Tibial nerve (tissue), 4 donors: ENCODE data around the gene PORCN. TPM values are rescaled to one million over a fixed set of nuclear protein-coding genes. Genes with fewer than 3 reads are reported as not detected.
"Not testable (repeated sequence)": the region's sequence is repeated elsewhere in the genome, so short reads cannot be mapped to it uniquely, and the experiment has no call there.

ENCODE experiments used
- DNase-seq, 2 donors: peaks; one replicate each; pipeline ENCODE4 v3.0.0-alpha.2; 2019; ENCODE audit warnings: low spot score in 2 of 2
- H3K27ac ChIP-seq, 4 donors: fragments of 200-600 bp; sonication (generic) in 3 of 4; one replicate each; pipeline ENCODE4 v1.5.1; 2017 to 2019; ENCODE audit warnings: mild to moderate bottlenecking in 1 of 4
- H3K27me3 ChIP-seq, 2 donors: fragments of 200-600 bp; sonication (generic) in 1 of 2; one replicate each; pipeline versions ENCODE4 v1.5.1 to v1.6.0; 2017 to 2019
- H3K36me3 ChIP-seq, 3 donors: fragments of 200-600 bp; sonication (generic); one replicate each; pipeline ENCODE4 v1.5.1; 2018 to 2019
- H3K4me1 ChIP-seq, 4 donors: fragments of 200-600 bp; sonication (generic) in 3 of 4; one replicate each; pipeline ENCODE4 v1.5.1; 2017 to 2019
- H3K4me3 ChIP-seq, 4 donors: fragments of 200-600 bp; sonication (generic) in 3 of 4; one replicate each; pipeline ENCODE4 v1.5.1; 2017 to 2019; ENCODE audit warnings: mild to moderate bottlenecking in 1 of 4, moderate library complexity in 1 of 4
- H3K9me3 ChIP-seq, 4 donors: fragments of 200-600 bp; sonication (generic) in 3 of 4; one replicate each; pipeline ENCODE4 v1.5.1; 2017 to 2019
- EP300 ChIP-seq, 2 donors: sonication (generic); formaldehyde crosslinking; IDR thresholded peaks; one replicate each; pipeline ENCODE4 v1.6.1; 2017; ENCODE audit warnings: antibody characterized with exemption in 2 of 2, mild to moderate bottlenecking in 1 of 2
- POLR2A ChIP-seq, 2 donors: fragments of 450-650 bp; IDR thresholded peaks; one replicate each; pipeline ENCODE4 v1.6.1; 2017; ENCODE audit warnings: antibody characterized with exemption in 2 of 2, mild to moderate bottlenecking in 2 of 2, moderate library complexity in 2 of 2
- WGBS, 2 donors: methylation state at CpG; one replicate each; pipeline ENCODE4 v1.1.5; 2018; 5-methylcytosine and 5-hydroxymethylcytosine counted together
- total RNA-seq, 4 donors: library from RNA; depleted of rRNA; stranded (reverse); fragments of >200 nt; gene quantifications; one replicate each; pipeline ENCODE4 v1.1.0, GENCODE V29; 2016
- TF ChIP-seq, protein P1 (sequence below), 5 experiments: fragments of 200-600 bp in 3 of 5; fragments of 450-650 bp in 2 of 5; sonication (generic) in 3 of 5; IDR thresholded peaks; one replicate each; pipeline ENCODE4 v1.5.1; 2016 to 2019; ENCODE audit warnings: antibody characterized with exemption in 5 of 5, mild to moderate bottlenecking in 3 of 5, moderate library complexity in 2 of 5

PORCN gene
- total RNA-seq, 4 donors from 2014 or later, result 8.8 to 19.8 (median 16.1) TPM

DNA sequence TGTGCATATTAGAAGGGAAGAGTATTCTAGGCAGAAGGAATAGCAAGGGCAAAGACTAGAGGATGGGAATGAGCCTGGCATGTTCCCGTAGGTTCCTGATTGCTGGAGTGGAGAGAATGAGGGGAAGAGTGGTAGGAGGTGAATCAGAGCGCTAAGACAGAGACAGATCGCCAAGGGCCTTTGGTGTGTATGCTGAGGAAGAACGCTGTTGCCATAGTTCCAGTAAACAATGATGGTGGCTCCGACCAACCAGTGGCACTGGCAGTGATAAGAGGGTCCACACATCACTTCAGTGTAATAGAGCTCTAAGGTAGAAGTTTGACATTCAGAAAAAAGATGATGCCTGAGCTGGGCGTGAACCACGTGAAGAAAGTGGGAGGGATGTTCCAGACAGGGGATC, 31.7 kb downstream of the PORCN start:
- peak overlapping the region; percentile 92 to 97 (median 95) for H3K27ac ChIP-seq
- peak overlapping the region in 3 of 4 donors; percentile 55 to 80 (median 77) for H3K4me3 ChIP-seq
- H3K4me1 ChIP-seq, result peaks cover 0 to 11% (median 2%) of the 10 kb centered on the region in 4 donors
- H3K27me3 ChIP-seq, result no peaks in the 10 kb centered on the region
- no peak for DNase-seq
- TF ChIP-seq, protein P1, sequence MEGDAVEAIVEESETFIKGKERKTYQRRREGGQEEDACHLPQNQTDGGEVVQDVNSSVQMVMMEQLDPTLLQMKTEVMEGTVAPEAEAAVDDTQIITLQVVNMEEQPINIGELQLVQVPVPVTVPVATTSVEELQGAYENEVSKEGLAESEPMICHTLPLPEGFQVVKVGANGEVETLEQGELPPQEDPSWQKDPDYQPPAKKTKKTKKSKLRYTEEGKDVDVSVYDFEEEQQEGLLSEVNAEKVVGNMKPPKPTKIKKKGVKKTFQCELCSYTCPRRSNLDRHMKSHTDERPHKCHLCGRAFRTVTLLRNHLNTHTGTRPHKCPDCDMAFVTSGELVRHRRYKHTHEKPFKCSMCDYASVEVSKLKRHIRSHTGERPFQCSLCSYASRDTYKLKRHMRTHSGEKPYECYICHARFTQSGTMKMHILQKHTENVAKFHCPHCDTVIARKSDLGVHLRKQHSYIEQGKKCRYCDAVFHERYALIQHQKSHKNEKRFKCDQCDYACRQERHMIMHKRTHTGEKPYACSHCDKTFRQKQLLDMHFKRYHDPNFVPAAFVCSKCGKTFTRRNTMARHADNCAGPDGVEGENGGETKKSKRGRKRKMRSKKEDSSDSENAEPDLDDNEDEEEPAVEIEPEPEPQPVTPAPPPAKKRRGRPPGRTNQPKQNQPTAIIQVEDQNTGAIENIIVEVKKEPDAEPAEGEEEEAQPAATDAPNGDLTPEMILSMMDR (IDR thresholded peaks at IDR 0.05), result no peak
- TF ChIP-seq POLR2A (IDR thresholded peaks at IDR 0.05), result no peak
- TF ChIP-seq EP300 (IDR thresholded peaks at IDR 0.05), result no peak
- WGBS, 2 donors, result 77 to 94% methylated on average over 7 of the region's 7 CpGs
- H3K9me3 ChIP-seq, result no peaks in the 10 kb centered on the region
- peaks cover 0 to 26% (median 0%) of the 10 kb centered on the region in 3 donors for H3K36me3 ChIP-seq

GRCh38 chrX:48541140-48541814, 32.5 kb downstream of the PORCN start:
- 73 to 74% methylated on average over 10 of the region's 10 CpGs for WGBS, 2 donors
- H3K9me3 ChIP-seq, result no peaks in the 10 kb centered on the region
- no peak overlapping the region for H3K4me3 ChIP-seq
- no peak overlapping the region for H3K27ac ChIP-seq
- no peak for DNase-seq
- H3K4me1 ChIP-seq, result peaks cover 0 to 11% (median 2%) of the 10 kb centered on the region in 4 donors
- TF ChIP-seq POLR2A (IDR thresholded peaks at IDR 0.05) (no peak), EP300 (IDR thresholded peaks at IDR 0.05) (no peak)
- TF ChIP-seq, protein P1 (IDR thresholded peaks at IDR 0.05), result no peak
- H3K36me3 ChIP-seq, result peaks cover 0 to 26% (median 0%) of the 10 kb centered on the region in 3 donors
- H3K27me3 ChIP-seq, result no peaks in the 10 kb centered on the region

- WGBS, 2 donors, result 78 to 93% methylated on average over 2 to 3 of the region's 3 CpGs
- Histone ChIP-seq H3K36me3 (peaks cover 0 to 19% (median 0%) of the 10 kb centered on the region in 3 donors), H3K4me3 (no peak overlapping the region), H3K27me3 (no peaks in the 10 kb centered on the region), H3K4me1 (no peaks in the 10 kb centered on the region), H3K27ac (no peak overlapping the region), H3K9me3 (no peaks in the 10 kb centered on the region)
- no peak for DNase-seq
- no peak for TF ChIP-seq POLR2A (IDR thresholded peaks at IDR 0.05)
- TF ChIP-seq, protein P1 (IDR thresholded peaks at IDR 0.05), result no peak
- no peak for TF ChIP-seq EP300 (IDR thresholded peaks at IDR 0.05)
Measured at GRCh38 chrX:48548871-48549270, 40.1 kb downstream of the PORCN start.

DNA sequence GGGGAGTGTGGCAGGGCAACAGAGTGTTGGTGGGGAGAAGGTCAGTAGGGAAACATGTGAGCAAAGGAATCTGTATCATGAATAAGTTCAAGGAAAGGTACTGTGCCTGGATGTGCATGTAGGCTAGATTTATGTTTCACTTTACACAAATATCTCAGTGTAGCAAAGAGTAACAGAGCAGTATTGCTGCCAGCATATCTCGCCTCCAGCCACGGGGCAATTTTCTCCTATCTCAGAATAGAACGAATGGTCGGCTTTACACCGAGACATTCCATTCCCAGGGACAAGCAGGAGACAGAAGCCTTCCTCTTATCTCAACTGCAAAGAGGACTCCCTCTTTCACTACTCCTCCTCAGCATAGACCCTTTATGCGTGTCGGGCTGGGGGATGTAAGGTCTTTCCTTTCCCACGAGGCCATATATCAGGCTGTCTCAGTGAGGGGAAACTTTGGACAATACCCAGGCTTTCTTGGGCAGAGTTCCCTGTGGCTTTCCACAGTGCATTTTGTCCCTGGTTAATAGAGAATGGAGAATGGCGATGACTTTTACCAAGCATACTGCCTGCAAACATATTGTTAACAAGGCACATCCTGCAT, 47.0 kb downstream of the PORCN start:
- not testable (repeated sequence) for H3K4me3 ChIP-seq, H3K27ac ChIP-seq, H3K9me3 ChIP-seq, H3K27me3 ChIP-seq, H3K4me1 ChIP-seq, DNase-seq
- WGBS, 2 donors, result 71 to 72% methylated on average over 9 of the region's 9 CpGs
- peaks cover 0 to 29% (median 0%) of the 10 kb centered on the region in 3 donors for H3K36me3 ChIP-seq

- Histone ChIP-seq H3K4me3 (no peak overlapping the region), H3K4me1 (no peaks in the 10 kb centered on the region), H3K9me3 (no peaks in the 10 kb centered on the region), H3K36me3 (peaks cover 0 to 44% (median 0%) of the 10 kb centered on the region in 3 donors), H3K27ac (no peak overlapping the region), H3K27me3 (no peaks in the 10 kb centered on the region)
- TF ChIP-seq POLR2A (IDR thresholded peaks at IDR 0.05) (no peak), EP300 (IDR thresholded peaks at IDR 0.05) (no peak)
- TF ChIP-seq, protein P1 (IDR thresholded peaks at IDR 0.05), result no peak
- DNase-seq, result no peak
- 66 to 79% methylated on average over 4 of the region's 4 CpGs for WGBS, 2 donors
Measured at GRCh38 chrX:48558271-48558670, 49.5 kb downstream of the PORCN start.
